ENCODE data around the gene NTM. TPM values are rescaled to one million over a fixed set of nuclear protein-coding genes. Genes with fewer than 3 reads are reported as not detected.

The NTM gene
- total RNA-seq, 2 donors from 2014 or later: 1.7 to 3.6 TPM

- Mint-ChIP-seq H3K4me1 (no peaks in the 10 kb centered on the region), H3K36me3 (ENCODE audit: low read depth) (no peaks in the 10 kb centered on the region), H3K4me3 (no peak overlapping the region), H3K27ac (no peak overlapping the region), H3K27me3 (ENCODE audit: insufficient read depth) (no peaks in the 10 kb centered on the region), H3K9me3 (peaks cover 48% of the 10 kb centered on the region)
- no peak overlapping the region for H3K4me3 ChIP-seq (ENCODE audit: low read length)
- H3K36me3 ChIP-seq (ENCODE audit: control insufficient read depth, insufficient read depth, low read length): no peaks in the 10 kb centered on the region
- peaks cover 40% of the 10 kb centered on the region for H3K9me3 ChIP-seq (ENCODE audit: control insufficient read depth, low read length)
- no peak for DNase-seq
- 94% methylated on average over 1 of the region's 1 CpG; no CpG with 5 or more reads in 1 of the 2 experiments for WGBS, 2 experiments (ENCODE audit: insufficient coverage in 1 of 2, insufficient read length in 1 of 2)
- H3K9ac ChIP-seq (ENCODE audit: extremely low read depth, low read length, poor library complexity, severe bottlenecking): no peak overlapping the region
- H3K27ac ChIP-seq (ENCODE audit: low read depth, low read length): no peak overlapping the region
- no peak for TF ChIP-seq CTCF (conservative IDR thresholded peaks at IDR 0.05)
- H3K27me3 ChIP-seq (ENCODE audit: control insufficient read depth, insufficient read depth, low read length, poor library complexity, severe bottlenecking): no peaks in the 10 kb centered on the region
- H3K4me1 ChIP-seq (ENCODE audit: control insufficient read depth, insufficient read depth, low read length): no peaks in the 10 kb centered on the region
Observed at GRCh38 chr11:132087148-132087547, 716.7 kb downstream of the NTM start.

- no peak overlapping the region for H3K27ac ChIP-seq (ENCODE audit: low read depth, low read length)
- H3K27me3 ChIP-seq (ENCODE audit: control insufficient read depth, insufficient read depth, low read length, poor library complexity, severe bottlenecking): no peaks in the 10 kb centered on the region
- Mint-ChIP-seq H3K36me3 (ENCODE audit: low read depth) (no peaks in the 10 kb centered on the region), H3K27ac (no peak overlapping the region), H3K4me3 (no peak overlapping the region), H3K4me1 (no peaks in the 10 kb centered on the region), H3K9me3 (peaks cover 35% of the 10 kb centered on the region), H3K27me3 (ENCODE audit: insufficient read depth) (no peaks in the 10 kb centered on the region)
- no peaks in the 10 kb centered on the region for H3K36me3 ChIP-seq (ENCODE audit: control insufficient read depth, insufficient read depth, low read length)
- 92 to 100% methylated on average over 3 of the region's 3 CpGs for WGBS, 2 experiments (ENCODE audit: insufficient coverage in 1 of 2, insufficient read length in 1 of 2)
- no peaks in the 10 kb centered on the region for H3K4me1 ChIP-seq (ENCODE audit: control insufficient read depth, insufficient read depth, low read length)
- TF ChIP-seq CTCF (conservative IDR thresholded peaks at IDR 0.05): no peak
- no peak overlapping the region for H3K4me3 ChIP-seq (ENCODE audit: low read length)
- no peak overlapping the region for H3K9ac ChIP-seq (ENCODE audit: extremely low read depth, low read length, poor library complexity, severe bottlenecking)
- H3K9me3 ChIP-seq (ENCODE audit: control insufficient read depth, low read length): peaks cover 37% of the 10 kb centered on the region
- no peak for DNase-seq
Observed at GRCh38 chr11:132088551-132088950, 718.1 kb downstream of the NTM start.

GRCh38 chr11:132093536-132094259 is 723.3 kb downstream of the NTM start:
- no peak for TF ChIP-seq CTCF (conservative IDR thresholded peaks at IDR 0.05)
- no peaks in the 10 kb centered on the region for H3K4me1 ChIP-seq (ENCODE audit: control insufficient read depth, insufficient read depth, low read length)
- no peak overlapping the region for H3K4me3 ChIP-seq (ENCODE audit: low read length)
- H3K27ac Mint-ChIP-seq: no peak overlapping the region
- no peaks in the 10 kb centered on the region for H3K9me3 Mint-ChIP-seq
- 88 to 98% methylated on average over 6 to 7 of the region's 7 CpGs for WGBS, 2 experiments (ENCODE audit: insufficient coverage in 1 of 2, insufficient read length in 1 of 2)
- H3K36me3 Mint-ChIP-seq (ENCODE audit: low read depth): no peaks in the 10 kb centered on the region
- no peaks in the 10 kb centered on the region for H3K27me3 ChIP-seq (ENCODE audit: control insufficient read depth, insufficient read depth, low read length, poor library complexity, severe bottlenecking)
- no peak overlapping the region for H3K9ac ChIP-seq (ENCODE audit: extremely low read depth, low read length, poor library complexity, severe bottlenecking)
- no peak overlapping the region for H3K4me3 Mint-ChIP-seq
- H3K27ac ChIP-seq (ENCODE audit: low read depth, low read length): no peak overlapping the region
- H3K27me3 Mint-ChIP-seq (ENCODE audit: insufficient read depth): no peaks in the 10 kb centered on the region
- no peaks in the 10 kb centered on the region for H3K4me1 Mint-ChIP-seq
- no peaks in the 10 kb centered on the region for H3K9me3 ChIP-seq (ENCODE audit: control insufficient read depth, low read length)
- H3K36me3 ChIP-seq (ENCODE audit: control insufficient read depth, insufficient read depth, low read length): no peaks in the 10 kb centered on the region
- no peak for DNase-seq
